IMR-90 (cell line): ENCODE results near the gene COL15A1. TPM values are rescaled to one million over a fixed set of nuclear protein-coding genes. Genes with fewer than 3 reads are reported as not detected.

Source experiments
- ATAC-seq: fragments of 200-7000 bp; cut with Tn5 transposase; 2 replicates; pipeline ENCODE4 v1.9.1; 2020; ENCODE audit warnings: low read depth, mild to moderate bottlenecking, moderate library complexity
- BruUV-seq: library from RNA; stranded (reverse); fragments of 400-500 nt; replicated peaks from 2 replicates; lab custom pipeline; 2021; lab: Mats Ljungman, UMichigan
- CTCF ChIA-PET: fragments of 300-600 bp; formaldehyde crosslinking; extraction: SDS; loops from one replicate; lab custom pipeline; 2021; ENCODE audit warnings: antibody characterized with exemption; lab: Yijun Ruan, JAX
- POLR2A ChIA-PET: fragments of 300-600 bp; sonication (Branson Sonifier 250); formaldehyde crosslinking; loops from one replicate; lab custom pipeline; 2022; ENCODE audit warnings: antibody characterized with exemption; ENCODE audit not compliant: unreplicated experiment; lab: Charles Lee
- DNase-seq: peaks from one replicate; pipeline ENCODE4 v3.0.0; 2013
- H2AFZ ChIP-seq: replicated peaks from 2 replicates; pipeline ENCODE3; 2013; ENCODE audit warnings: low read length, mild to moderate bottlenecking; ENCODE audit not compliant: poor library complexity
- H2AK5ac ChIP-seq: 2 replicates; pipeline ENCODE4 v1.6.1; 2013; ENCODE audit warnings: low read depth, low read length, inconsistent platforms
- H2AK9ac ChIP-seq: replicated peaks from 2 replicates; pipeline ENCODE3; 2013; ENCODE audit warnings: mild to moderate bottlenecking, low read depth, low read length, moderate library complexity; ENCODE audit not compliant: poor library complexity
- H2BK120ac ChIP-seq: 2 replicates; pipeline ENCODE4 v1.6.1; 2013; ENCODE audit warnings: low read depth, low read length, inconsistent platforms
- H2BK15ac ChIP-seq: 3 replicates; pipeline ENCODE4 v1.6.1; 2013; ENCODE audit warnings: low read depth, low read length, inconsistent platforms
- H2BK20ac ChIP-seq: 2 replicates; pipeline ENCODE4 v1.6.1; 2013; ENCODE audit warnings: low read depth, mild to moderate bottlenecking, inconsistent platforms, low read length, moderate library complexity
- H2BK5ac ChIP-seq: 2 replicates; pipeline ENCODE4 v1.6.1; 2013; ENCODE audit warnings: mild to moderate bottlenecking, low read depth, low read length, inconsistent platforms; ENCODE audit not compliant: poor library complexity, severe bottlenecking
- H3K14ac ChIP-seq: replicated peaks from 2 replicates; pipeline ENCODE4 v1.6.1; 2013; ENCODE audit warnings: low read depth, low read length, inconsistent platforms
- H3K18ac ChIP-seq: 2 replicates; pipeline ENCODE4 v1.6.1; 2013; ENCODE audit warnings: low read depth, low read length, control low read depth
- H3K23ac ChIP-seq: 2 replicates; pipeline ENCODE4 v1.6.1; 2013; ENCODE audit warnings: low read depth, low read length, inconsistent platforms
- H3K27ac ChIP-seq: 2 replicates; pipeline ENCODE4 v1.5.1; 2013; ENCODE audit warnings: mild to moderate bottlenecking, control low read depth, low read length; ENCODE audit not compliant: insufficient read depth
- H3K27me3 ChIP-seq: 2 replicates; pipeline ENCODE4 v1.6.1; 2013; ENCODE audit warnings: low read length; ENCODE audit not compliant: control insufficient read depth, insufficient read depth
- H3K36me3 ChIP-seq: 2 replicates; pipeline ENCODE4 v1.6.1; 2013; ENCODE audit warnings: low read length, mixed read lengths; ENCODE audit not compliant: control insufficient read depth, insufficient read depth
- H3K4ac ChIP-seq: 2 replicates; pipeline ENCODE4 v1.6.1; 2013; ENCODE audit warnings: low read depth, low read length, inconsistent platforms
- H3K4me1 ChIP-seq: 2 replicates; pipeline ENCODE4 v1.6.1; 2013; ENCODE audit warnings: low read length, mixed read lengths; ENCODE audit not compliant: control insufficient read depth, insufficient read depth
- H3K4me2 ChIP-seq: 2 replicates; pipeline ENCODE4 v1.6.1; 2013; ENCODE audit warnings: low read depth, mild to moderate bottlenecking, control low read depth, low read length, moderate library complexity
- H3K4me3 ChIP-seq: 2 replicates; pipeline ENCODE4 v1.5.1; 2013; ENCODE audit warnings: low read depth, mild to moderate bottlenecking, control low read depth, low read length, moderate library complexity; ENCODE audit not compliant: insufficient read depth
- H3K56ac ChIP-seq: 2 replicates; pipeline ENCODE4 v1.6.1; 2013; ENCODE audit warnings: low read length, inconsistent platforms; ENCODE audit not compliant: insufficient read depth; ENCODE audit errors: extremely low read depth
- H3K79me1 ChIP-seq, 2 experiments: 2 replicates each; pipeline ENCODE4 v1.6.1; 2013; ENCODE audit warnings: low read length in 2 of 2, inconsistent platforms in 1 of 2, low read depth in 1 of 2
- H3K9ac ChIP-seq: 2 replicates; pipeline ENCODE4 v1.6.1; 2013; ENCODE audit warnings: low read depth, low read length, control low read depth
- H3K9me1 ChIP-seq: 2 replicates; pipeline ENCODE4 v1.6.1; 2013; ENCODE audit warnings: low read length, inconsistent platforms; ENCODE audit not compliant: insufficient read depth
- H3K9me3 ChIP-seq: 2 replicates; pipeline ENCODE4 v1.6.1; 2013; ENCODE audit warnings: low read length; ENCODE audit not compliant: control insufficient read depth, insufficient read depth
- H4K20me1 ChIP-seq: 2 replicates; pipeline ENCODE4 v1.6.1; 2013; ENCODE audit warnings: low read length, inconsistent platforms; ENCODE audit not compliant: insufficient read depth
- H4K5ac ChIP-seq: 2 replicates; pipeline ENCODE4 v1.6.1; 2013; ENCODE audit warnings: mild to moderate bottlenecking, low read depth, low read length, control low read depth
- H4K8ac ChIP-seq, 2 experiments: 2 replicates each; pipeline ENCODE4 v1.6.1; 2013; ENCODE audit warnings: low read depth in 2 of 2, low read length in 2 of 2, control low read depth in 1 of 2, inconsistent platforms in 1 of 2
- H4K91ac ChIP-seq: 2 replicates; pipeline ENCODE4 v1.6.1; 2013; ENCODE audit warnings: low read depth, low read length, inconsistent platforms; ENCODE audit not compliant: insufficient read depth
- CTCF ChIP-seq: conservative IDR thresholded peaks from 2 replicates; pipeline ENCODE4 v1.5.1; 2012; ENCODE audit warnings: mild to moderate bottlenecking, low read depth, low read length, improper control_type of control experiment
- FOS ChIP-seq: fragments of 150-350 bp; IDR thresholded peaks from 2 replicates; pipeline ENCODE4 v1.6.1; 2016; ENCODE audit warnings: low read depth, low read length
- NFE2L2 ChIP-seq: fragments of 150-350 bp; IDR thresholded peaks from 2 replicates; pipeline ENCODE4 v1.6.1; 2016; ENCODE audit warnings: low read depth, mild to moderate bottlenecking, low read length
- RFX5 ChIP-seq: IDR thresholded peaks from 2 replicates; pipeline ENCODE4 v1.8.0; 2012; ENCODE audit warnings: low read depth, mild to moderate bottlenecking, low read length, moderate library complexity
- WGBS, 2 experiments: methylation state at CpG; one replicate each; pipeline versions ENCODE4 v1.1.5 to v1.1.7; 2013; ENCODE audit warnings: missing lambda C conversion rate in 2 of 2; ENCODE audit not compliant: insufficient read length in 1 of 2; ENCODE audit errors: extremely low coverage in 2 of 2; 5-methylcytosine and 5-hydroxymethylcytosine counted together
- dilution Hi-C: fragments of 300-500 bp; cut with HindIII; formaldehyde crosslinking; loops from one replicate; pipeline ENCODE4 v1.14.3; 2018; ENCODE audit warnings: low sequenced_read_pairs; ENCODE audit not compliant: unreplicated experiment
- in situ Hi-C: fragments of 300-500 bp; cut with MboI; formaldehyde crosslinking; loops from 3 replicates; pipeline ENCODE4 v1.14.3; 2019; ENCODE audit warnings: low sequenced_read_pairs, inconsistent platforms, mixed read lengths
- intact Hi-C: fragments of 100-400 bp; cut with micrococcal nuclease; formaldehyde crosslinking; loops from 2 replicates; pipeline ENCODE4 v1.10.0; 2022
- polyA plus RNA-seq, 3 experiments: library from polyadenylated mRNA; depleted of rRNA; stranded (reverse); fragments of >200 nt; gene quantifications; 2 replicates each; pipeline ENCODE4 v1.2.3, GENCODE V29; 2012; ENCODE audit warnings: low replicate concordance in 1 of 3
- total RNA-seq: library from RNA; depleted of rRNA; stranded (reverse); fragments of >200 nt; gene quantifications from 2 replicates; pipeline ENCODE4 v1.2.3, GENCODE V29; 2012

Gene COL15A1
- total and polyA plus RNA-seq, 2 of the 4 experiments (the other 2 are of a cell fraction), result 2.2 to 3.7 TPM

GRCh38 chr9:98902925-98903324 lies 40.8 kb upstream of the COL15A1 start:
- no peak overlapping the region for H3K4me2 ChIP-seq
- no peak overlapping the region for H2BK120ac ChIP-seq
- DNase-seq (no peak), ATAC-seq (no peak)
- no TSS peak for BruUV-seq
- no peak overlapping the region for H3K14ac ChIP-seq
- H2AK5ac ChIP-seq, result no peak overlapping the region
- H3K36me3 ChIP-seq, result no peaks in the 10 kb centered on the region
- H3K4me1 ChIP-seq, result peaks cover 17% of the 10 kb centered on the region
- TF ChIP-seq CTCF (no peak), FOS (no peak), NFE2L2 (no peak), RFX5 (no peak)
- no peak overlapping the region for H3K4ac ChIP-seq
- no peak overlapping the region for H2AFZ ChIP-seq
- no peak overlapping the region for H3K18ac ChIP-seq
- no peak overlapping the region for H4K8ac ChIP-seq
- H2AK9ac ChIP-seq, result no peak overlapping the region
- no peak overlapping the region for H3K56ac ChIP-seq
- H3K9me3 ChIP-seq, result no peaks in the 10 kb centered on the region
- H3K23ac ChIP-seq, result no peak overlapping the region
- dilution Hi-C loops (no loop called here), intact Hi-C loops (no loop called here), in situ Hi-C loops (no loop called here)
- H2BK20ac ChIP-seq, result no peak overlapping the region; the same call in 1 of the 2 replicates
- H2BK15ac ChIP-seq, result no peak overlapping the region
- 91% methylated on average over 4 of the region's 5 CpGs; no CpG with 5 or more reads in 1 of the 2 experiments for WGBS, 2 experiments
- H3K9me1 ChIP-seq, result peaks cover 12% of the 10 kb centered on the region
- ChIA-PET POLR2A (no interaction called here), CTCF (no interaction called here)
- no peak overlapping the region for H4K91ac ChIP-seq
- H3K27ac ChIP-seq, result no peak overlapping the region
- no peak overlapping the region for H2BK5ac ChIP-seq
- no peaks in the 10 kb centered on the region; a peak in 1 of 4 replicates for H3K79me1 ChIP-seq
- H3K4me3 ChIP-seq, result no peak overlapping the region
- no peak overlapping the region for H4K5ac ChIP-seq
- no peak overlapping the region for H3K9ac ChIP-seq
- no peaks in the 10 kb centered on the region for H3K27me3 ChIP-seq
- no peaks in the 10 kb centered on the region for H4K20me1 ChIP-seq
